H1 (cell line): ENCODE data around the gene ATP6V0E2. TPM values are rescaled to one million over a fixed set of nuclear protein-coding genes. Genes with fewer than 3 reads are reported as not detected.

Experiments used
- KDM4A ChIP-seq: IDR thresholded peaks from one replicate; pipeline ENCODE4 v1.7.1; 2012; ENCODE audit warnings: low read depth, mild to moderate bottlenecking, moderate library complexity, low read length, inconsistent platforms; ENCODE audit not compliant: severe bottlenecking
- MAFK ChIP-seq: IDR thresholded peaks from 2 replicates; pipeline ENCODE4 v1.6.1; 2012; ENCODE audit warnings: low read depth, mild to moderate bottlenecking, improper control_type of control experiment, low read length
- PHF8 ChIP-seq: fragments of 200-600 bp; sonication (generic); conservative IDR thresholded peaks from 2 replicates; pipeline ENCODE4 v1.7.1; 2012; ENCODE audit warnings: low read depth, mild to moderate bottlenecking, inconsistent platforms, low read length, moderate library complexity
- POU5F1 ChIP-seq: IDR thresholded peaks from 2 replicates; pipeline ENCODE4 v1.6.1; 2011; ENCODE audit warnings: low read depth, mild to moderate bottlenecking, low read length, moderate library complexity
- SIRT6 ChIP-seq: IDR thresholded peaks from one replicate; pipeline ENCODE4 v1.7.1; 2012; ENCODE audit warnings: low read length, inconsistent platforms
- SP2 ChIP-seq: IDR thresholded peaks from 2 replicates; pipeline ENCODE4 v1.6.1; 2012; ENCODE audit warnings: mild to moderate bottlenecking, low read length, inconsistent platforms
- SP4 ChIP-seq: IDR thresholded peaks from 2 replicates; pipeline ENCODE4 v1.6.1; 2012; ENCODE audit warnings: low read length, inconsistent platforms
- TAF7 ChIP-seq: optimal IDR thresholded peaks from 2 replicates; pipeline ENCODE3; 2011; ENCODE audit warnings: low read depth, mild to moderate bottlenecking, inconsistent platforms, low read length, moderate library complexity, borderline replicate concordance
- polyA plus RNA-seq, 7 experiments: library from polyadenylated mRNA; depleted of rRNA in 3 of 7; stranded (reverse) in 5 of 7; unstranded in 2 of 7; fragments of >200 nt in 5 of 7; fragments of 200-250 nt in 2 of 7; gene quantifications; 1 replicate in 5 of 7; 2 replicates in 1 of 7; 4 replicates in 1 of 7; pipeline versions ENCODE4 v1.2.1 to v1.2.3, GENCODE V29; 2011 to 2013; ENCODE audit warnings: missing spikeins in 2 of 7, mixed read lengths in 2 of 7
- total RNA-seq: library from RNA; stranded (reverse); fragmentation: NEBNext Ultra II Directional; extraction: Animal tissue kit (Norgen Biotek cat#: 25700); gene quantifications from 2 replicates; pipeline ENCODE4 v1.2.1, GENCODE V29; 2021
- TF ChIP-seq, protein P1 (sequence below): fragments of 300-600 bp; sonication (generic); IDR thresholded peaks from 2 replicates; pipeline ENCODE4 v1.7.1; 2012; ENCODE audit warnings: low read length, moderate library complexity, mild to moderate bottlenecking, inconsistent platforms; ENCODE audit not compliant: insufficient replicate concordance
- TF ChIP-seq, protein P2 (sequence below): IDR thresholded peaks from 2 replicates; pipeline ENCODE4 v1.6.1; 2011; ENCODE audit warnings: low read depth, mild to moderate bottlenecking, low read length; ENCODE audit not compliant: insufficient read depth

The ATP6V0E2 gene
- total and polyA plus RNA-seq, 2 of the 8 experiments (the other 6 are each of a cell fraction or from before 2014, with no cell fraction given): 26.1 to 47.9 TPM

DNA sequence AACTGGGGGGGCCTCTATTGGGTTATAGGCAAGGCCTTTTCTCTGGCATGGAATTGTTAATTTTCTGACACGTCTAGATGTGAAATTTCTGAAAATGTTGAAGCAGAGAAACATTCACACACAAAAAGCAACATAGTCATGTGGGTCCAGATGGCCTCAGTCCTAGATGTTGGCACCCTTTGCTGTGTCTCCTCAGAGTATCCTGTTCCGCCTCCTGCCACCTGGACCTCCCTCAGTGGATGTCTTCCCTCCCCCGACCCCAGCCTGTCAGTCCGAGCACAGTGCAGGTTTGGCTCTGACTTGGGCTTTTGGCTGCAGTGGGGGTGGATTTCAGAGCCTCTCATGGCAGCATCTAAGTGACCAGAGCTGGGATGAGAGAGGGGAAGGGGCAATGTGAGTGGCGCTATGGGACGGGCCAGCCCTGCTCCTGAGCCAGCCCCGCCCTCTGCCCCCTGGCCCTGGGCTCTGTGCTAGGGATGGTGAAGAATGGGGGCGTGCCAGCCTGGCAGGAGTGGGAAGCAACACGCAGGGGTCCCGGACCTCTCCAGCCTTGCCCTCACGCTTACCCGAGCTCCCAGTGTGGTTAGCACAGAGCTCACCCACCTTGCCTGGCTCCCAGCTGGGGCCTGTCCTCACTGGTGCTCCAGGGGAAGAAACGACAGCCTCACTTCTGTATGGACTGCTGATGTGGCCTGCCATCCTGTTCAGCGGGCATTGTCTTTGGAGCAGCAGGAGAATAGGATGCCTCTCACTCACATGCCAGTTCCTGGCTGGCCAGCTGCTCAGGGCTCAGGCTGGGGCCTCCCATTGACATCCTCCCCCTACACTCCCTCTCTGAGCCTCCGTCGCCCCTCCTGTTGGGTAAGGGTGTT lies 6.2 kb downstream of the ATP6V0E2 start (continued):
- TF ChIP-seq, protein P1, sequence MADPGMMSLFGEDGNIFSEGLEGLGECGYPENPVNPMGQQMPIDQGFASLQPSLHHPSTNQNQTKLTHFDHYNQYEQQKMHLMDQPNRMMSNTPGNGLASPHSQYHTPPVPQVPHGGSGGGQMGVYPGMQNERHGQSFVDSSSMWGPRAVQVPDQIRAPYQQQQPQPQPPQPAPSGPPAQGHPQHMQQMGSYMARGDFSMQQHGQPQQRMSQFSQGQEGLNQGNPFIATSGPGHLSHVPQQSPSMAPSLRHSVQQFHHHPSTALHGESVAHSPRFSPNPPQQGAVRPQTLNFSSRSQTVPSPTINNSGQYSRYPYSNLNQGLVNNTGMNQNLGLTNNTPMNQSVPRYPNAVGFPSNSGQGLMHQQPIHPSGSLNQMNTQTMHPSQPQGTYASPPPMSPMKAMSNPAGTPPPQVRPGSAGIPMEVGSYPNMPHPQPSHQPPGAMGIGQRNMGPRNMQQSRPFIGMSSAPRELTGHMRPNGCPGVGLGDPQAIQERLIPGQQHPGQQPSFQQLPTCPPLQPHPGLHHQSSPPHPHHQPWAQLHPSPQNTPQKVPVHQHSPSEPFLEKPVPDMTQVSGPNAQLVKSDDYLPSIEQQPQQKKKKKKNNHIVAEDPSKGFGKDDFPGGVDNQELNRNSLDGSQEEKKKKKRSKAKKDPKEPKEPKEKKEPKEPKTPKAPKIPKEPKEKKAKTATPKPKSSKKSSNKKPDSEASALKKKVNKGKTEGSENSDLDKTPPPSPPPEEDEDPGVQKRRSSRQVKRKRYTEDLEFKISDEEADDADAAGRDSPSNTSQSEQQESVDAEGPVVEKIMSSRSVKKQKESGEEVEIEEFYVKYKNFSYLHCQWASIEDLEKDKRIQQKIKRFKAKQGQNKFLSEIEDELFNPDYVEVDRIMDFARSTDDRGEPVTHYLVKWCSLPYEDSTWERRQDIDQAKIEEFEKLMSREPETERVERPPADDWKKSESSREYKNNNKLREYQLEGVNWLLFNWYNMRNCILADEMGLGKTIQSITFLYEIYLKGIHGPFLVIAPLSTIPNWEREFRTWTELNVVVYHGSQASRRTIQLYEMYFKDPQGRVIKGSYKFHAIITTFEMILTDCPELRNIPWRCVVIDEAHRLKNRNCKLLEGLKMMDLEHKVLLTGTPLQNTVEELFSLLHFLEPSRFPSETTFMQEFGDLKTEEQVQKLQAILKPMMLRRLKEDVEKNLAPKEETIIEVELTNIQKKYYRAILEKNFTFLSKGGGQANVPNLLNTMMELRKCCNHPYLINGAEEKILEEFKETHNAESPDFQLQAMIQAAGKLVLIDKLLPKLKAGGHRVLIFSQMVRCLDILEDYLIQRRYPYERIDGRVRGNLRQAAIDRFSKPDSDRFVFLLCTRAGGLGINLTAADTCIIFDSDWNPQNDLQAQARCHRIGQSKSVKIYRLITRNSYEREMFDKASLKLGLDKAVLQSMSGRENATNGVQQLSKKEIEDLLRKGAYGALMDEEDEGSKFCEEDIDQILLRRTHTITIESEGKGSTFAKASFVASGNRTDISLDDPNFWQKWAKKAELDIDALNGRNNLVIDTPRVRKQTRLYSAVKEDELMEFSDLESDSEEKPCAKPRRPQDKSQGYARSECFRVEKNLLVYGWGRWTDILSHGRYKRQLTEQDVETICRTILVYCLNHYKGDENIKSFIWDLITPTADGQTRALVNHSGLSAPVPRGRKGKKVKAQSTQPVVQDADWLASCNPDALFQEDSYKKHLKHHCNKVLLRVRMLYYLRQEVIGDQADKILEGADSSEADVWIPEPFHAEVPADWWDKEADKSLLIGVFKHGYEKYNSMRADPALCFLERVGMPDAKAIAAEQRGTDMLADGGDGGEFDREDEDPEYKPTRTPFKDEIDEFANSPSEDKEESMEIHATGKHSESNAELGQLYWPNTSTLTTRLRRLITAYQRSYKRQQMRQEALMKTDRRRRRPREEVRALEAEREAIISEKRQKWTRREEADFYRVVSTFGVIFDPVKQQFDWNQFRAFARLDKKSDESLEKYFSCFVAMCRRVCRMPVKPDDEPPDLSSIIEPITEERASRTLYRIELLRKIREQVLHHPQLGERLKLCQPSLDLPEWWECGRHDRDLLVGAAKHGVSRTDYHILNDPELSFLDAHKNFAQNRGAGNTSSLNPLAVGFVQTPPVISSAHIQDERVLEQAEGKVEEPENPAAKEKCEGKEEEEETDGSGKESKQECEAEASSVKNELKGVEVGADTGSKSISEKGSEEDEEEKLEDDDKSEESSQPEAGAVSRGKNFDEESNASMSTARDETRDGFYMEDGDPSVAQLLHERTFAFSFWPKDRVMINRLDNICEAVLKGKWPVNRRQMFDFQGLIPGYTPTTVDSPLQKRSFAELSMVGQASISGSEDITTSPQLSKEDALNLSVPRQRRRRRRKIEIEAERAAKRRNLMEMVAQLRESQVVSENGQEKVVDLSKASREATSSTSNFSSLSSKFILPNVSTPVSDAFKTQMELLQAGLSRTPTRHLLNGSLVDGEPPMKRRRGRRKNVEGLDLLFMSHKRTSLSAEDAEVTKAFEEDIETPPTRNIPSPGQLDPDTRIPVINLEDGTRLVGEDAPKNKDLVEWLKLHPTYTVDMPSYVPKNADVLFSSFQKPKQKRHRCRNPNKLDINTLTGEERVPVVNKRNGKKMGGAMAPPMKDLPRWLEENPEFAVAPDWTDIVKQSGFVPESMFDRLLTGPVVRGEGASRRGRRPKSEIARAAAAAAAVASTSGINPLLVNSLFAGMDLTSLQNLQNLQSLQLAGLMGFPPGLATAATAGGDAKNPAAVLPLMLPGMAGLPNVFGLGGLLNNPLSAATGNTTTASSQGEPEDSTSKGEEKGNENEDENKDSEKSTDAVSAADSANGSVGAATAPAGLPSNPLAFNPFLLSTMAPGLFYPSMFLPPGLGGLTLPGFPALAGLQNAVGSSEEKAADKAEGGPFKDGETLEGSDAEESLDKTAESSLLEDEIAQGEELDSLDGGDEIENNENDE: no peak
- TF ChIP-seq PHF8: no peak
- TF ChIP-seq SP2: no peak
- no peak for TF ChIP-seq MAFK
- no peak for TF ChIP-seq SP4
- TF ChIP-seq, protein P2, sequence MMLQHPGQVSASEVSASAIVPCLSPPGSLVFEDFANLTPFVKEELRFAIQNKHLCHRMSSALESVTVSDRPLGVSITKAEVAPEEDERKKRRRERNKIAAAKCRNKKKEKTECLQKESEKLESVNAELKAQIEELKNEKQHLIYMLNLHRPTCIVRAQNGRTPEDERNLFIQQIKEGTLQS: no peak
- TF ChIP-seq TAF7: no peak
- TF ChIP-seq KDM4A: no peak
- no peak for TF ChIP-seq POU5F1
- TF ChIP-seq SIRT6: no peak
